GM12865 (cell line): ENCODE data around the gene TGFB2.

Experiments used
- DNase-seq: peaks from one replicate; pipeline ENCODE4 v3.0.0; 2010; ENCODE audit warnings: low read depth
- H3K4me3 ChIP-seq: 2 replicates; pipeline ENCODE4 v1.5.1; 2011; ENCODE audit warnings: mild to moderate bottlenecking, low read depth, low read length, control low read depth
- CTCF ChIP-seq: IDR thresholded peaks from 2 replicates; pipeline ENCODE4 v1.5.1; 2011; ENCODE audit warnings: low read length, control low read depth, low read depth, inconsistent platforms; ENCODE audit not compliant: insufficient read depth; ENCODE audit errors: missing control alignments

TGFB2 gene

GRCh38 chr1:218328769-218329168 lies 16.4 kb upstream of the TGFB2 start:
- TF ChIP-seq CTCF: no peak
- no peak for DNase-seq
- no peak overlapping the region for H3K4me3 ChIP-seq

- TF ChIP-seq CTCF: peak; percentile 30
- peak; percentile 33 for DNase-seq
- no peak overlapping the region for H3K4me3 ChIP-seq
Measured at GRCh38 chr1:218330043-218330623, 15.0 kb upstream of the TGFB2 start.

GRCh38 chr1:218332416-218332815 lies 12.7 kb upstream of the TGFB2 start:
- DNase-seq: no peak
- H3K4me3 ChIP-seq: no peak overlapping the region
- TF ChIP-seq CTCF: no peak

- no peak overlapping the region for H3K4me3 ChIP-seq
- TF ChIP-seq CTCF: no peak
- no peak for DNase-seq
Measured at GRCh38 chr1:218336328-218336727, 8.8 kb upstream of the TGFB2 start.

- no peak overlapping the region for H3K4me3 ChIP-seq
- TF ChIP-seq CTCF: peak; percentile 60
- DNase-seq: peak; percentile 25
Measured at GRCh38 chr1:218339267-218339831, 5.8 kb upstream of the TGFB2 start.

GRCh38 chr1:218341325-218341724 lies 3.8 kb upstream of the TGFB2 start:
- no peak for TF ChIP-seq CTCF
- no peak for DNase-seq
- no peak overlapping the region for H3K4me3 ChIP-seq

- no peak for DNase-seq
- no peak overlapping the region for H3K4me3 ChIP-seq
Measured at GRCh38 chr1:218342091-218342490, 3.0 kb upstream of the TGFB2 start.

More at GRCh38 chr1:218342091-218342490, 3.0 kb upstream of the TGFB2 start:
- no peak for TF ChIP-seq CTCF
